K562 (cell line): Measurements from ENCODE around the gene UFSP1.

ENCODE experiments used
- JUN ChIP-seq, 2 experiments: sonication (generic) in 1 of 2; formaldehyde crosslinking in 1 of 2; IDR thresholded peaks; 2 replicates each; pipeline versions ENCODE4 v1.6.1 to v1.8.0; 2012 to 2022; ENCODE audit warnings: borderline replicate concordance in 2 of 2, mild to moderate bottlenecking in 2 of 2, improper control_type of control experiment in 1 of 2, low read depth in 1 of 2, low read length in 1 of 2, missing genetic modification reagents in 1 of 2
- LARP7 ChIP-seq: fragments of 450-650 bp; IDR thresholded peaks from 2 replicates; pipeline ENCODE4 v1.6.1; 2016
- NFE2L1 ChIP-seq: fragments of 450-650 bp; IDR thresholded peaks from 2 replicates; pipeline ENCODE4 v1.6.1; 2016; ENCODE audit warnings: missing genetic modification characterization, low read depth, mild to moderate bottlenecking, missing compliant biosample characterization, moderate library complexity, borderline replicate concordance
- NFXL1 ChIP-seq: fragments of 450-650 bp; formaldehyde crosslinking; IDR thresholded peaks from 2 replicates; pipeline ENCODE4 v1.4.0; 2021; ENCODE audit warnings: mild to moderate bottlenecking
- POLR2A ChIP-seq: fragments of 450-650 bp; conservative IDR thresholded peaks from 2 replicates; pipeline ENCODE4 v1.6.1; 2016
- POLR2AphosphoS5 ChIP-seq: IDR thresholded peaks from 2 replicates; pipeline ENCODE4 v1.6.1; 2011; ENCODE audit warnings: mild to moderate bottlenecking, low read depth, low read length, moderate library complexity; ENCODE audit not compliant: control insufficient read depth, insufficient read depth
- RNF2 ChIP-seq: sonication (generic); IDR thresholded peaks from 2 replicates; pipeline ENCODE4 v1.6.1; 2016
- SMC3 ChIP-seq: conservative IDR thresholded peaks from 2 replicates; pipeline ENCODE4 v1.6.1; 2011; ENCODE audit warnings: low read depth, low read length, improper control_type of control experiment; ENCODE audit not compliant: insufficient read depth
- TBP ChIP-seq: optimal IDR thresholded peaks from 2 replicates; pipeline ENCODE3; 2011; ENCODE audit warnings: low read depth, low read length, improper control_type of control experiment
- ZBTB1 ChIP-seq: sonication (generic); formaldehyde crosslinking; IDR thresholded peaks from 2 replicates; pipeline ENCODE4 v1.8.1; 2023; ENCODE audit warnings: missing genetic modification reagents, low read depth, mild to moderate bottlenecking, borderline replicate concordance
- ZNF431 ChIP-seq: sonication (generic); formaldehyde crosslinking; IDR thresholded peaks from 2 replicates; pipeline ENCODE4 v1.8.0; 2022; ENCODE audit warnings: mild to moderate bottlenecking, missing genetic modification reagents
- ZNF780A ChIP-seq: fragments of 250-450 bp; sonication (Bioruptor Pico); IDR thresholded peaks from 2 replicates; pipeline ENCODE4 v1.5.0; 2021; ENCODE audit warnings: mild to moderate bottlenecking
- TF ChIP-seq, protein P1 (sequence below), 3 experiments: IDR thresholded peaks in 2 of 3; conservative IDR thresholded peaks in 1 of 3; 2 replicates each; pipeline ENCODE4 v1.5.1; 2011 to 2012; ENCODE audit warnings: low read length in 3 of 3, mild to moderate bottlenecking in 3 of 3, control low read depth in 2 of 3, improper control_type of control experiment in 1 of 3, inconsistent platforms in 1 of 3, low read depth in 1 of 3, mixed read lengths in 1 of 3, moderate library complexity in 1 of 3; ENCODE audit not compliant: insufficient read depth in 2 of 3

DNA sequence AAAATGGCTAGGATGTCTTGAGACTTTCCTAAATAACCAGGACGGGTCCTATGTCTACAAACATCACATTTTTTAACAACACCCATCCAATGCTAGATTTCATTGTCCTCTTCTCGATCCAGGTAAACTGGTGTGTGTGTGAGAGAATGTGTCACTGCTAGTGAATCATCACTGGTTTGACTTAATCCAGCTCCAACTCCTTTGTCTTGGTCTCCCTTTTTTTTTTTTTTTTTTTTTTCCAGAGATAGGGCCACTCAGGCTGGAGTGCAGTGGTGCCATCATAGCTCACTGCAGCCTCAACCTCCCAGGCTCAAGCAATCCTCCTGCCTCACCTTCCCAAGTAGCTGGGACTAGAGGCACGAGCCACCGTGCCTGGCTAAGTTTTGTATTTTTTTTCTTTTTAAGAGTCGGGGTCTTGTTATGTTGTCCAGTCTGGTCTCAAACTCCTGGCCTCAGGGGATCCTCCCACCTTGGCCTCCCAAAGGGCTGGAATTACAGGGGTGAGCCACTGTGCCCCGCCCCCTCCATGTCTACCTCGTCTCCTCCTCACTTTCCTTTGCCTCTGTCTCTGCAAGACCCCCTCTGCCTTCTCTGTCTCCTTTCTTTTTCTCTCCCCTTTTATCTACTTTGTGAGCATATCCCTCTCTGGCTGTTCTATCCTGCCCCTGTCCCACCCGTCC is 2.2 kb upstream of the UFSP1 start:
- TF ChIP-seq TBP (no peak), ZNF431 (CRISPR knock-in tag) (no peak), POLR2A (no peak), JUN (IDR thresholded peaks at IDR 0.05; ENCODE audit: borderline replicate concordance, low read depth, low read length) (no peak), JUN (CRISPR knock-in tag; IDR thresholded peaks at IDR 0.05; ENCODE audit: borderline replicate concordance) (no peak), LARP7 (no peak), SMC3 (no peak), RNF2 (no peak), NFE2L1 (tag) (no peak), POLR2AphosphoS5 (no peak), ZBTB1 (CRISPR knock-in tag) (no peak), NFXL1 (CRISPR knock-in tag) (no peak), ZNF780A (CRISPR knock-in tag) (no peak)
- TF ChIP-seq, protein P1, sequence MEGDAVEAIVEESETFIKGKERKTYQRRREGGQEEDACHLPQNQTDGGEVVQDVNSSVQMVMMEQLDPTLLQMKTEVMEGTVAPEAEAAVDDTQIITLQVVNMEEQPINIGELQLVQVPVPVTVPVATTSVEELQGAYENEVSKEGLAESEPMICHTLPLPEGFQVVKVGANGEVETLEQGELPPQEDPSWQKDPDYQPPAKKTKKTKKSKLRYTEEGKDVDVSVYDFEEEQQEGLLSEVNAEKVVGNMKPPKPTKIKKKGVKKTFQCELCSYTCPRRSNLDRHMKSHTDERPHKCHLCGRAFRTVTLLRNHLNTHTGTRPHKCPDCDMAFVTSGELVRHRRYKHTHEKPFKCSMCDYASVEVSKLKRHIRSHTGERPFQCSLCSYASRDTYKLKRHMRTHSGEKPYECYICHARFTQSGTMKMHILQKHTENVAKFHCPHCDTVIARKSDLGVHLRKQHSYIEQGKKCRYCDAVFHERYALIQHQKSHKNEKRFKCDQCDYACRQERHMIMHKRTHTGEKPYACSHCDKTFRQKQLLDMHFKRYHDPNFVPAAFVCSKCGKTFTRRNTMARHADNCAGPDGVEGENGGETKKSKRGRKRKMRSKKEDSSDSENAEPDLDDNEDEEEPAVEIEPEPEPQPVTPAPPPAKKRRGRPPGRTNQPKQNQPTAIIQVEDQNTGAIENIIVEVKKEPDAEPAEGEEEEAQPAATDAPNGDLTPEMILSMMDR (IDR thresholded peaks at IDR 0.05 in 2 of 3, conservative IDR thresholded peaks at IDR 0.05 in 1 of 3; ENCODE audit: insufficient read depth in 2 of 3, low read depth in 1 of 3, low read length in 3 of 3) = no peak
